ENCODE results near the gene HABP4.

The HABP4 gene

GRCh38 chr9:96425500-96426169 is 24.3 kb upstream of the HABP4 start:
- Histone ChIP-seq H3K4me3 (ENCODE audit: low read depth in 1 of 2, low read length in 1 of 2) (no peak overlapping the region), H3K27ac (no peak overlapping the region), H3K9me3 (no peaks in the 10 kb centered on the region), H3K36me3 (no peaks in the 10 kb centered on the region), H3K27me3 (no peaks in the 10 kb centered on the region), H3K4me1 (ENCODE audit: control insufficient read depth in 1 of 2, insufficient read depth in 1 of 2, low read depth in 1 of 2, low read length in 1 of 2) (no peaks in the 10 kb centered on the region)
- TF ChIP-seq CTCF (IDR thresholded peaks at IDR 0.05) = no peak

- Histone ChIP-seq H3K27me3 (no peaks in the 10 kb centered on the region), H3K4me3 (ENCODE audit: low read depth in 1 of 2, low read length in 1 of 2) (no peak overlapping the region), H3K9me3 (no peaks in the 10 kb centered on the region), H3K27ac (no peak overlapping the region), H3K36me3 (no peaks in the 10 kb centered on the region), H3K4me1 (ENCODE audit: control insufficient read depth in 1 of 2, insufficient read depth in 1 of 2, low read depth in 1 of 2, low read length in 1 of 2) (no peaks in the 10 kb centered on the region)
- no peak for TF ChIP-seq CTCF (IDR thresholded peaks at IDR 0.05)
These were observed 20.2 kb upstream of the HABP4 start for GRCh38 chr9:96429732-96430131.

- H3K36me3 ChIP-seq = no peaks in the 10 kb centered on the region
- H3K27me3 ChIP-seq = no peaks in the 10 kb centered on the region
- H3K4me1 ChIP-seq (ENCODE audit: control insufficient read depth in 1 of 2, insufficient read depth in 1 of 2, low read depth in 1 of 2, low read length in 1 of 2) = no peaks in the 10 kb centered on the region
- TF ChIP-seq CTCF (IDR thresholded peaks at IDR 0.05) = no peak
- no peaks in the 10 kb centered on the region for H3K9me3 ChIP-seq
- H3K27ac ChIP-seq = no peak overlapping the region
- no peak overlapping the region for H3K4me3 ChIP-seq (ENCODE audit: low read depth in 1 of 2, low read length in 1 of 2)
These were observed 19.6 kb upstream of the HABP4 start for GRCh38 chr9:96430377-96430776.

GRCh38 chr9:96435345-96435744 is 14.6 kb upstream of the HABP4 start:
- no peaks in the 10 kb centered on the region for H3K9me3 ChIP-seq
- no peaks in the 10 kb centered on the region for H3K4me1 ChIP-seq (ENCODE audit: control insufficient read depth in 1 of 2, insufficient read depth in 1 of 2, low read depth in 1 of 2, low read length in 1 of 2)
- no peaks in the 10 kb centered on the region for H3K36me3 ChIP-seq
- TF ChIP-seq CTCF (IDR thresholded peaks at IDR 0.05) = no peak
- no peak overlapping the region for H3K27ac ChIP-seq
- H3K4me3 ChIP-seq (ENCODE audit: low read depth in 1 of 2, low read length in 1 of 2) = no peak overlapping the region
- H3K27me3 ChIP-seq = no peaks in the 10 kb centered on the region

GRCh38 chr9:96436063-96436455 is 13.9 kb upstream of the HABP4 start:
- no peak for TF ChIP-seq CTCF (IDR thresholded peaks at IDR 0.05)
- Histone ChIP-seq H3K36me3 (no peaks in the 10 kb centered on the region), H3K9me3 (no peaks in the 10 kb centered on the region), H3K27ac (no peak overlapping the region), H3K27me3 (no peaks in the 10 kb centered on the region), H3K4me3 (ENCODE audit: low read depth in 1 of 2, low read length in 1 of 2) (no peak overlapping the region), H3K4me1 (ENCODE audit: control insufficient read depth in 1 of 2, insufficient read depth in 1 of 2, low read depth in 1 of 2, low read length in 1 of 2) (no peaks in the 10 kb centered on the region)
